ENCODE results near the gene ARHGEF11. TPM values are rescaled to one million over a fixed set of nuclear protein-coding genes. Genes with fewer than 3 reads are reported as not detected.

The ARHGEF11 gene
- total RNA-seq, 1 donor from 2014 or later: 29.1 TPM

GRCh38 chr1:156980551-156980950, 65.0 kb downstream of the ARHGEF11 start:
- DNase-seq: no peak
- no peak for TF ChIP-seq CTCF (IDR thresholded peaks at IDR 0.05; ENCODE audit: borderline replicate concordance)
- intact Hi-C loops (cut with micrococcal nuclease): no loop called here

DNA sequence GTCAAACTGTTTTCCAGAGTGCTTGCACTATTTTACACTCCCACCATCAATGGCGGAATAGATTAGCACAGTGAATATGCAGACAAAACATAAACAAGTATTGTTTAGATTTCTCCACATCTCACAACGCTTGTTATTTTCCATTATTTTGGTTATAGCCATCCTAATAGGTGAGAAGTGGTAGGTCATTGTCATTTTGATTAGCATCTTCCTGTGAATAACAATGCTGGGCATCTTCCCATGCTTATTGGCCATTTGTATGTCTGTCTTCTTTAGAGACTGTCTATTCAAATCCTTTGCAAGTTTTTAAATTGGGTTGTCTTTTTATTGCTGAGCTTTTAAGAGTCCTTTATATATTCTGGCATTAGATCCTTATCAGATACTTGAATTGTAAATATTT, 70.5 kb downstream of the ARHGEF11 start:
- no peak for TF ChIP-seq CTCF (IDR thresholded peaks at IDR 0.05; ENCODE audit: borderline replicate concordance)
- peaks cover 88% of the 10 kb centered on the region for H3K36me3 ChIP-seq

More at GRCh38 chr1:156980551-156980950, 65.0 kb downstream of the ARHGEF11 start:
- Histone ChIP-seq H3K27ac (replicated peaks) (no peak overlapping the region), H3K27me3 (ENCODE audit: low read depth) (no peaks in the 10 kb centered on the region), H3K36me3 (peaks cover 77% of the 10 kb centered on the region), H3K9me3 (replicated peaks) (no peaks in the 10 kb centered on the region), H3K4me3 (no peak overlapping the region), H3K4me1 (peaks cover 13% of the 10 kb centered on the region)

DNA sequence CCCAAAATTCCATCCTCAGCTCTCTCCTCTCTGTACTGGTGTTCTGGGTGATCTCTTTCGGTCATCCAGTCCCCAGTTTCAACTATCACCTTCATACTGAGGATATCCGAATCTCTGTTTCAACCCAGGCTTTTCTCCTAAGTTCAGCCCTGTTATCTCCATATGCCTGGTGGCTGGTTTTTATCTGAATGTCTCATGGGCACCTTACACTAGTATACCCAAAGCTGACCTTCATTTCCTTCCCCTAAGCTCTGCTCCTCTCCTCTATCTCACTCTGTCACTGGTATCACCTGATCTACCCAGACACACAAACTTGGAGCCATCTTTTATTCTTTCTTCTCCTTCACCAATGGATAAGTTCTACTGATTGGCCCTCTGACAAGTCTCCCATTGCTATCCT, 72.1 kb downstream of the ARHGEF11 start:
- intact Hi-C loops (cut with micrococcal nuclease): no loop called here

More for the DNA sequence above, 70.5 kb downstream of the ARHGEF11 start:
- intact Hi-C loops (cut with micrococcal nuclease): no loop called here
- no peak for DNase-seq
- peaks cover under 1% of the 10 kb centered on the region for H3K4me1 ChIP-seq
- no peaks in the 10 kb centered on the region for H3K9me3 ChIP-seq (replicated peaks)
- no peak overlapping the region for H3K4me3 ChIP-seq
- no peaks in the 10 kb centered on the region for H3K27me3 ChIP-seq (ENCODE audit: low read depth)
- H3K27ac ChIP-seq (replicated peaks): no peak overlapping the region

DNA sequence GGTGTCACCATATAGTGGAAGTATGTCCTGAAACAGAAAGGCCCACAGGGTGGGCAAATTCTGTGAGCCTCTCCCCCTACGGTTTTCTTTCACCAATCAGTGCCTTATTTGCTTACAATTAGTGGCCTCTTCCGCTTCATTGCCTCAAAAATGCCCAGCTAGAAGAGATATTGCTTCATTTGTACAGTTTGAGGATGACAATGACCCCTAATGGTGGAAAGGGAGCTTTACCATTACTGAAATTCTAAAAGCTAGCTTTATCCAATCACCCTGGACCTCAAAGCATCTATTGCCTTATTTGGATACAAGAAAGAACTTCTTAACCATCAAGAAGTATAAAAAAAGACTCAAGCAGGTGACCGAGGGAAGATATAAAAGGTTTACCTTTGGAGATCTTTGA, 75.5 kb downstream of the ARHGEF11 start:
- Histone ChIP-seq H3K27ac (replicated peaks) (no peak overlapping the region), H3K9me3 (replicated peaks) (no peaks in the 10 kb centered on the region), H3K27me3 (ENCODE audit: low read depth) (no peaks in the 10 kb centered on the region), H3K4me3 (no peak overlapping the region), H3K36me3 (peaks cover 95% of the 10 kb centered on the region), H3K4me1 (no peaks in the 10 kb centered on the region)
- no peak for DNase-seq
- no peak for TF ChIP-seq CTCF (IDR thresholded peaks at IDR 0.05; ENCODE audit: borderline replicate concordance)
- intact Hi-C loops (cut with micrococcal nuclease): no loop called here

More for the DNA sequence above, 72.1 kb downstream of the ARHGEF11 start:
- no peak overlapping the region for H3K4me3 ChIP-seq
- no peak for TF ChIP-seq CTCF (IDR thresholded peaks at IDR 0.05; ENCODE audit: borderline replicate concordance)
- H3K27ac ChIP-seq (replicated peaks): no peak overlapping the region
- H3K27me3 ChIP-seq (ENCODE audit: low read depth): no peaks in the 10 kb centered on the region
- no peaks in the 10 kb centered on the region for H3K9me3 ChIP-seq (replicated peaks)
- H3K36me3 ChIP-seq: peaks cover 97% of the 10 kb centered on the region
- no peaks in the 10 kb centered on the region for H3K4me1 ChIP-seq
- no peak for DNase-seq

- Histone ChIP-seq H3K4me1 (no peaks in the 10 kb centered on the region), H3K9me3 (replicated peaks) (no peaks in the 10 kb centered on the region), H3K4me3 (no peak overlapping the region), H3K27ac (replicated peaks) (no peak overlapping the region), H3K36me3 (peaks cover 90% of the 10 kb centered on the region), H3K27me3 (ENCODE audit: low read depth) (no peaks in the 10 kb centered on the region)
- intact Hi-C loops (cut with micrococcal nuclease): no loop called here
- TF ChIP-seq CTCF (IDR thresholded peaks at IDR 0.05; ENCODE audit: borderline replicate concordance): no peak
- DNase-seq: no peak
These were observed 76.0 kb downstream of the ARHGEF11 start for GRCh38 chr1:156969496-156969895.
